Hepatic stellate cell (primary cell): Measurements from ENCODE around the gene RABGEF1.
"Not testable (repeated sequence)": the region's sequence is repeated elsewhere in the genome, so short reads cannot be mapped to it uniquely, and the experiment has no call there.

ENCODE experiments used
- DNase-seq: peaks from one replicate; pipeline ENCODE4 v3.0.0; 2011; ENCODE audit warnings: low spot score

The RABGEF1 gene

DNA sequence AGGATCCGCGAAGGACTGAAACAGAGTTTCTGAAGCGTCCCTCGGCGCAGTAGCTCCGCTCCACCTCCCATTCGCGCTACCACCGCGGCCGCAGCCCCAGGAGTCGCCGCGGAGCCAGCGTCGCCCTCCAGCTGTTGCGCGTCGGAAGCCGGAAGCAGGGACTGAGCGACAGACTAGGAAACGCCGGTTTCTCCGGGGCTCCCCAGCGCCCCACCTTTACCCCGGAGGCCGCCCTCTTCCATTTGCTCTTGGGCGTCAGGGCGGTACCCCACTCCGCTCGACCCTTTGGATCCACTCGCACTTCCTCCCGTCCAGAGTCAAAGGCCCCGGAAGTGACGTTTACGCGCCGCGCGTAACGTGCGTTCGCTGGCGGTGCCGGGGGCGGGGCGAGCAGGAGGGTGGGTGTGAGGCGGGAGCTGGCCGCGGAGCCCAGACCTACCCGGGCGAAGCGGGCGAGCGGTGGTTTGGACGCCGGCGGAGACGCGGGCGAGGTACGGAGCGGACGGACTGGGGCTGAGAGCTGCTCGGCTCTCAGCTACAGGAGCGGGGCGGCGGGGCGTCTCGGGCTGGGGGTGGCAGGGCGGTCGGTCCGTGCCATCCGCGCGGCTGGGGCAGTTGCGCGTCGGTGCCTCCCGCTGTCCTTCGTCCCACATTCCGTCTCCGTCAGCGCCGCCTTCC is at the start of gene RABGEF1:
TSS of gene RABGEF1 (plus strand) at position 432 of the 678 bp plus-strand sequence. CDS start 31,167 bp downstream, outside the sequence.
- peak; percentile 97 for DNase-seq

GRCh38 chr7:66693331-66693730 is 47.2 kb upstream of the RABGEF1 start:
- DNase-seq, result no peak

GRCh38 chr7:66694286-66694685 is 46.2 kb upstream of the RABGEF1 start:
- DNase-seq, result no peak

- DNase-seq, result not testable (repeated sequence)
Measured at GRCh38 chr7:66695417-66695816, 45.1 kb upstream of the RABGEF1 start.

- DNase-seq, result not testable (repeated sequence)
Measured at GRCh38 chr7:66696134-66696533, 44.4 kb upstream of the RABGEF1 start.

GRCh38 chr7:66696774-66697191 is 43.8 kb upstream of the RABGEF1 start:
- peak; percentile 42 for DNase-seq

GRCh38 chr7:66697449-66698438 is 42.8 kb upstream of the RABGEF1 start:
- DNase-seq, result peak; percentile 57

DNA sequence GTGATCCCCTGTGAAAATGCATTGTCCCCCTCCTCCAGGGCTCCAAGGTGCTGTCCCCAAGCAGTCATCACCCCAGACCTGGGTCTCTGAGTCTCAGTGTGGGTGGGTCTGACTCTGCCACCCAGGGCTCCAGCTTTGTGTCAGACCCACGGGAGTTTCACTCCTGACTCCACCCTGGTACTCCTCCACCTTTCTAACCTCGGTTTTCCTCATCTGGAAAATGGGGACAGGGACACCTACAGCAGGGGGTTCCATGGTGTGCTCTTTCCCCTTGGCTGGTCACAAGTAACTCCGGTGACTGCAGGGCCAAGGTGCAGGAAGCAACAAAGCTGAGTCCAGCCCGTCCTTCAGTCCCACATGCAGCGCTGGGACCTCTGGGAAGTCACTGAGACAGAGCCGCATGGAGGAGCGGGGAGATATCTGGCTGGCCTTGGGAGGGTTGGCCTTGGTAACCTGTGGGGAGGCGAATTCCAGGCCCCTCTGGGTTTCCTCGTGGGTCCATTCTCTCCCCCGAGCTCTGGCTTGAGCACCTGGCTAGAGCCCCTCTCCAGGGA is 41.8 kb upstream of the RABGEF1 start:
- no peak for DNase-seq

DNA sequence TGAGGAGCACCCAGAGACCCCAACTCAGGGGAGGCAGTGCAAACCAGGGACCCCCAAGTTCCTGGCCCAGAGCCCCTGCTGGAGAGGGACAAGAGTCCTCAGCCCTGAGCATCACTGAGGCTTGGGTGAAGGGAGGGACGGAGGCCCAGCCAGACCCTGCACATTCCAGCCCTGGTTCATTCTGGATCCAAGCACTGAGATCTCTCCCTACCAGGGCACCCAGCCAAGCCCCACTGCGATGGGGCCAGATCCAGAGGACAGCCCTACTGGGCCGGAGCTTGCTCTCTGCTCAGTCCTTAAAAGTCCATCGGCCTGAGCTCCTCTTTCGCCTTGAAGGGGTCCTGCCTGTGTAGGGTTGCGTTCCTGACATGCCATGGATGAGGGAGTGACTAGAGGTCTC is 40.5 kb upstream of the RABGEF1 start:
- DNase-seq, result no peak

DNA sequence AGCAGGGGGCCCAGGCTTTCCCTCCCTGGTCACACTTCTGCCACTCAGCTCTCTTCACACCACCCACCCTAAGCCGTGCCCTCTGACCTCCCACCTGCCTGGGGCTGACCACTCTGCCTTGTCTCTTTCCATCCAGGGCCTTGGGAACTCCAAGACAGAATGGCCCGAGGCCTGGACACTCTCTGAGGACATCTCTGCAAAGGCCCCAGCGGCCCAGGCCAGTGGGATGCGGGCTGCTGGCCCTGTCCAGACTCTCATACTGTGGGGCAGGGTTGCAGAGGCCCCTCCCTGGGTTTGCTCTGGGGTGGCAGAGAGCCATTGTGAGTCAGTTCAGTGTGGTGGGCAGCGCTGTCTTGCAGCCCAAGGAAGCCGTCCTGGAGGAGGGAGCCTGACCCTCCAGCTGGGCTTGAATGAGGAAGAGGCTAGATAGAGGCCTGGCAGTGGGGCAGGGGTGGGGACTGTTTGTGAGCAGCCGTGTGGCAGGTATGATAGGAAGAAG is 39.9 kb upstream of the RABGEF1 start:
- DNase-seq, result no peak

DNA sequence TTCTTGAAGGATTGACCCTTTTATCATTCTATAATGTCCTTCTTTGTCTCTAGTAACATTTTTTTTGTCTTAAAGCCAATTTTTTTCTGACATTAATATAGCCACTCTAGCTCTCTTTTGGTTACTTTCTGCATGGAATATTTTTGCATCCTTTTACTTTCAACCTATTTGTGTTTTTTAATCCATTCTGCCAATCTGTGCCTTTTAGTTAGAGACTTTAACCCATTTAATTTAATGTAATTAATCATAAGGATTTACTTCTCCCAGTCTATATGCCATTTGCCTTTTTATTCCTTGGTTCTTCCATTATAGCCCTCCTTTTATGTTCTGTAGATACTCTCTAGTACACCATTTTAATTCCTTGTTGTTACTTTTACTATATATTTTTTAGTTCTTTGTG is 32.7 kb upstream of the RABGEF1 start:
- no peak for DNase-seq

GRCh38 chr7:66710752-66711151 is 29.8 kb upstream of the RABGEF1 start:
- not testable (repeated sequence) for DNase-seq

- DNase-seq, result no peak
Measured at GRCh38 chr7:66713687-66714086, 26.8 kb upstream of the RABGEF1 start.

GRCh38 chr7:66716634-66717033 is 23.9 kb upstream of the RABGEF1 start:
- DNase-seq, result not testable (repeated sequence)

GRCh38 chr7:66720561-66720960 is 20.0 kb upstream of the RABGEF1 start:
- DNase-seq, result no peak

GRCh38 chr7:66725843-66726242 is 14.7 kb upstream of the RABGEF1 start:
- DNase-seq, result no peak

GRCh38 chr7:66727058-66727457 is 13.5 kb upstream of the RABGEF1 start:
- no peak for DNase-seq

DNA sequence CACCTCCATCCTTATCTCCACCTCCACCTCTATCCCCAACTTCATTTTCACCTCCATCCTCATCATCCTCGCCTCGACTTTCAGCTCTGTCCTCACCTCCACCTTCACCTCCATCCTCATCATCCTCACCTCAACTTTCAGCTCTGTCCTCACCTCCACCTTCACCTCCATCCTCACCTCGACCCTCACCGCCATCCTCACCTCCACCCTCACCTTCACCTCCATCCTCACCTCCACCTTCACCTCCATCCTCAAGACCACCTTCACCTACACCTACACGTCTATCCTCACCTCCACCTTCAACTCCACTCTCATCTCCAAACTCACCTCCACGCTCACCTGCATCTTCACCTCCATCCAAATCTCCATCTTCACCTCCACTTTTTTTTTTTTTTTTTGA is 12.0 kb upstream of the RABGEF1 start:
- no peak for DNase-seq

DNA sequence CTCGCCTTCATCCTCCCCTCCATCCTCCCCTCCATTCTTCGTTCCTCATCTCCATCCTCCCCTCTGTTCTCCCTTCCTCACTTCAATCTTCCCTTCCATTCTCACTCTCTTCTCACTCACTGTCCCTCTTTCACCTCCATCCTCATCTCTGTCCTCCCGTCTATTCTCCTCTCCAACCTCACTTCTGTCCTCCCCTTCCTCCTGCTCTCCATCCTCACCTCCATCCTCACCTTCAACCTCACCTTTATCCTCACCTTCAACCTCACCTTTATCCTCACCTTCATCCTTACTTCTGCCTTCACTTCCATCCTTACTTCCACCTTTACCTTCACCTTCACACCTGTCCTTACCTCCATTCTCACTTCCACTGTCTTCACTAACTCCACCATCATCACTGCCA is 11.3 kb upstream of the RABGEF1 start:
- DNase-seq, result no peak

DNA sequence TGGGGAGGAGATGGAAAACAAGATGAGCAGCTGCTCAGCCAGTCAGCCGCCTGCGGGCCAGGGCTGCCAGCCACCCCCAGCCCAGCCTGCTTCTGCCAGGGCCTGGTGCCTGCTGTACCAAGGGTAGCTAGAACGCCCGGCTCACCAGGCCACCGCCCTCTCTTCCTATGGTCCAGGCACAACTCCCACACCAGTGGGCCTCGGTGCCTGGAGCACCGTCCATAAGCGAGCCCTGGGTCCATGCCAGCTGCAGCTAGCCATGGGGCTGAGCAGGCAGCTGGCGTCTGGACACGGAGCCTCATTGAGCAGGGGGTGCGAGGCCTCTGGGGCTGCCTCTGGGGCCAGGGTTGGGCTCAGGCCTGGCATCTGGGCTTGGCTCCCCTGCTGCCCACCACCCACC is 8.5 kb upstream of the RABGEF1 start:
- no peak for DNase-seq

- no peak for DNase-seq
Measured at GRCh38 chr7:66732439-66732838, 8.1 kb upstream of the RABGEF1 start.

- DNase-seq, result no peak
Measured at GRCh38 chr7:66734006-66734405, 6.5 kb upstream of the RABGEF1 start.

DNA sequence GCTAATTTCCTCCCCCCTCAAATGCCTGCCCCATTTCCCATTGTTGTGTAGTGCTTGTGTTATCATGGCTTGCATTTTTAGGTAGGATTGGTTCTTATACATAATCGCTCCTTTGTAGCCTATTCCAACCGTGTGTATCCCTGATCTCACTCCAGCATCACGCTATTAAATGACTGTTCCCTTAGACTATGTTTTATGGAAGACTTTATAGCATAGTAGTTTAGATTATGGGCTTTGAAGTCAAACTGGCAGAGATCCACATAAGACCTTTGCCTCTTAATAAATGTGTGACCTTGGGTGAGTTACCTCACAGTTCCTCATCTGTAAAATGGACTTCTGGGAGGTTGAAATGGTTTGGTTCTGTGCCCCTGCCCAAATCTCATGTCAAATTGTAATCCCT is 5.4 kb upstream of the RABGEF1 start:
- no peak for DNase-seq
